Heart right ventricle (tissue), 16 donors: ENCODE results near the gene NPAT. TPM values are rescaled to one million over a fixed set of nuclear protein-coding genes. Genes with fewer than 3 reads are reported as not detected.

Source experiments
- ATAC-seq, 8 donors: fragments of 200-7000 bp; cut with Tn5 transposase; one replicate each; pipeline ENCODE4 v1.9.1; 2020; ENCODE audit warnings: mild to moderate bottlenecking in 8 of 8, moderate library complexity in 8 of 8, moderate number of reproducible peaks in 1 of 8
- DNase-seq, 2 donors: peaks; one replicate each; pipeline ENCODE4 v3.0.0-alpha.2; 2020
- H3K27ac ChIP-seq, 10 donors: fragments of 200-600 bp; sonication (generic) in 2 of 10; one replicate each; pipeline versions ENCODE4 v1.5.0 to v1.8.0; 2020 to 2022; ENCODE audit warnings: mild to moderate bottlenecking in 3 of 10
- H3K27me3 ChIP-seq, 7 donors: fragments of 200-600 bp; one replicate each; pipeline ENCODE4 v1.8.0; 2021 to 2022; ENCODE audit warnings: mild to moderate bottlenecking in 2 of 7
- H3K36me3 ChIP-seq, 9 donors: fragments of 200-600 bp; sonication (generic) in 1 of 9; one replicate each; pipeline versions ENCODE4 v1.5.0 to v1.8.0; 2020 to 2022; ENCODE audit warnings: mild to moderate bottlenecking in 2 of 9
- H3K4me1 ChIP-seq, 9 donors: fragments of 200-600 bp; sonication (generic) in 1 of 9; one replicate each; pipeline versions ENCODE4 v1.5.0 to v1.8.0; 2020 to 2022; ENCODE audit warnings: mild to moderate bottlenecking in 4 of 9
- H3K4me3 ChIP-seq, 10 donors: fragments of 200-600 bp; sonication (generic) in 2 of 10; one replicate each; pipeline versions ENCODE4 v1.5.0 to v1.8.0; 2020 to 2022; ENCODE audit warnings: mild to moderate bottlenecking in 7 of 10, moderate library complexity in 2 of 10
- H3K9me3 ChIP-seq, 11 donors: fragments of 200-600 bp in 10 of 11; sonication (generic) in 2 of 11; one replicate each; pipeline versions ENCODE4 v1.5.0 to v1.8.0; 2013 to 2022; ENCODE audit warnings: mild to moderate bottlenecking in 2 of 11, control low read depth in 1 of 11, moderate library complexity in 1 of 11
- WGBS, 2 donors: extraction: QIAGEN DNeasy Blood & Tissue Kit; methylation state at CpG; one replicate each; pipeline ENCODE4 v1.1.7; 2013; ENCODE audit warnings: inconsistent platforms in 1 of 2; 5-methylcytosine and 5-hydroxymethylcytosine counted together
- intact Hi-C, 10 donors: fragments of 100-400 bp; cut with DNase I; formaldehyde crosslinking; loops; one replicate each; pipeline versions ENCODE4 v1.11.1 to v1.14.2; 2022
- polyA plus RNA-seq, 2 donors: library from polyadenylated mRNA; stranded (reverse); fragments of 200-250 nt; gene quantifications; one replicate each; pipeline ENCODE4 v1.2.3, GENCODE V29; 2013
- total RNA-seq, 10 donors: library from RNA; stranded (reverse); fragmentation: NEBNext Ultra II Directional in 3 of 10; extraction: Animal tissue kit (Norgen Biotek cat#: 25700) in 3 of 10; gene quantifications; one replicate each; pipeline versions ENCODE4 v1.2.1 to v1.2.4, GENCODE V29; 2021 to 2023
- TF ChIP-seq, protein P1 (sequence below), 9 donors: fragments of 200-600 bp; sonication (generic) in 2 of 9; IDR thresholded peaks; one replicate each; pipeline versions ENCODE4 v1.5.0 to v1.8.0; 2021 to 2022; ENCODE audit warnings: antibody characterized with exemption in 9 of 9, mild to moderate bottlenecking in 5 of 9, moderate library complexity in 1 of 9
- donor health status: Arrhythmogenic right ventricular cardiomyopathy.
- donor health status: ischemic (EF 13 %, LVEDD 7.1; RV severe dilation, severe dysfunction).
- donor health status: healthy with polysubstance abuse.
- donor health status: DM: no; HTN: yes; CAD: no.
- donor health status: DM: no; HTN: no; CAD: no.
- donor health status: ischemic (EF 25% LVEDD 6.9; RV normal size, moderate dysfunction).
- donor health status: ischemic (EF 25% LVEDD 5.7; RV mildly dilated, moderate dysfunction).
- donor health status: healthy.
- donor health status: DM: yes; HTN: yes; CAD: no.
- donor health status: Ischemic cardiomyopathy.
- donor health status: ischemic (EF 35%, LVEDD 5.7; RV mildly dilated, moderate dysfunction).
- donor health status: nonischemic (EF 11% LVEDD 7.7; RV severe dilation, severe dysfunction).
- donor health status: DM: yes; HTN: yes; CAD: no.
- donor health status: PGD.
- donor health status: ischemic (EF 29% LVEDD 5.4; RV normal size, mild dysfunction).
- donor health status: nonischemic (EF 23%, LVEDD 6.1; RV moderate dilation, normal function).

Gene NPAT
- total and polyA plus RNA-seq, 12 donors: 1.9 to 11.4 (median 9.3) TPM

DNA sequence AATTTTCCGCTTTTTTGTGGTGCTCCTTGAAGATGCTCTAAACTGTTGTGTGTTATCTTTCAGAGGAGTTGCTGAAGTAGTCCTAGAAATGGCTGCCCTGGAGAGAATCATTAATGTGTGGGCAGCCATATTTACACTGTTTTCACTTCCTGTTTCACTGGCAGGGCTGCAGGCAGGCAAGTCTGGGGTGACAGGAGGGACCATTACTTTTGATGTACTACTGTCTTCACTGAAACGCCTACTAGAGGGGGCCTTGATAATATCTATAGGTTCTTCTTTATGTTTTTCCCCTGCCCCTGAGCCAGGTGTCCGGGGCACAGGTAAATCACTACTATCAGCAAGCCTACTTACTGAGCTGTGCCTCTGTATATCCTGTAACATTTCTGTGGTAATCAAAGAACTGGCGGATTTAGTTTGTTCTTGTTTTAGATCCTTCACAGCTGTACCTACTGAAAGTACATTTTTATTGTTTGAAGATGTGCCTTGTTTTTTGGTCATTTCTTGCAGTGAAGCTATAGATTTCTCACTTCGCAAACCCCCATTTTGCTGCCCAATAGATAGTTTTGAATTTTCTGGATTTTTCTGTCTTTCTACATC is 61.4 kb downstream of the NPAT start:
- no peak overlapping the region for H3K4me3 ChIP-seq
- DNase-seq: no peak
- H3K36me3 ChIP-seq: peaks cover 0 to 100% (median 44%) of the 10 kb centered on the region in 9 donors
- no peaks in the 10 kb centered on the region for H3K4me1 ChIP-seq
- H3K9me3 ChIP-seq: no peaks in the 10 kb centered on the region
- no peak overlapping the region for H3K27ac ChIP-seq
- H3K27me3 ChIP-seq: no peaks in the 10 kb centered on the region
- 91 to 93% methylated on average over 5 of the region's 5 CpGs for WGBS, 2 donors
- TF ChIP-seq, protein P1, sequence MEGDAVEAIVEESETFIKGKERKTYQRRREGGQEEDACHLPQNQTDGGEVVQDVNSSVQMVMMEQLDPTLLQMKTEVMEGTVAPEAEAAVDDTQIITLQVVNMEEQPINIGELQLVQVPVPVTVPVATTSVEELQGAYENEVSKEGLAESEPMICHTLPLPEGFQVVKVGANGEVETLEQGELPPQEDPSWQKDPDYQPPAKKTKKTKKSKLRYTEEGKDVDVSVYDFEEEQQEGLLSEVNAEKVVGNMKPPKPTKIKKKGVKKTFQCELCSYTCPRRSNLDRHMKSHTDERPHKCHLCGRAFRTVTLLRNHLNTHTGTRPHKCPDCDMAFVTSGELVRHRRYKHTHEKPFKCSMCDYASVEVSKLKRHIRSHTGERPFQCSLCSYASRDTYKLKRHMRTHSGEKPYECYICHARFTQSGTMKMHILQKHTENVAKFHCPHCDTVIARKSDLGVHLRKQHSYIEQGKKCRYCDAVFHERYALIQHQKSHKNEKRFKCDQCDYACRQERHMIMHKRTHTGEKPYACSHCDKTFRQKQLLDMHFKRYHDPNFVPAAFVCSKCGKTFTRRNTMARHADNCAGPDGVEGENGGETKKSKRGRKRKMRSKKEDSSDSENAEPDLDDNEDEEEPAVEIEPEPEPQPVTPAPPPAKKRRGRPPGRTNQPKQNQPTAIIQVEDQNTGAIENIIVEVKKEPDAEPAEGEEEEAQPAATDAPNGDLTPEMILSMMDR (IDR thresholded peaks at IDR 0.05): no peak
- ATAC-seq: no peak
- intact Hi-C loops: loop anchor here in 1 of 10 donors (10.0 kb wide), 1 partner anchor 144 kb away; no protein-coding TSS in a partner anchor

DNA sequence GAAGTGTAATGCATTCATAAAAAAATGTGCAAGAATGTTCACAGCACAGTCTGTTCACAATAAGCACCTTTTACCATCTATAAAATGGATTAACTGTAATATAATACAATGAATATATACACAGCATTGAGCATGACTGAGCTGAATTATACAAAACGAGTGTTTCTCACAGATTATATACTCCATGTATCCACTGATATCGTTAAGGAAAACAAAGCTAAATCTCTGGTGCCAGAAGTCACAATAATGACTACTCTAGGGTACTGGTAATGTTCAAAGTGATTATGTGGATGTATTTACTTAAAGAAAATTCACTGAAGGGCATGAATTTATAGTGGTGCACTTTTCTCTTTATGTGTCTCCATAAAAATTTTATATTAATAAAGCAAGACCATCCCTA is 67.8 kb downstream of the NPAT start:
- H3K36me3 ChIP-seq: peaks cover 0 to 100% (median 43%) of the 10 kb centered on the region in 9 donors
- 72 to 79% methylated on average over 2 of the region's 2 CpGs for WGBS, 2 donors

DNA sequence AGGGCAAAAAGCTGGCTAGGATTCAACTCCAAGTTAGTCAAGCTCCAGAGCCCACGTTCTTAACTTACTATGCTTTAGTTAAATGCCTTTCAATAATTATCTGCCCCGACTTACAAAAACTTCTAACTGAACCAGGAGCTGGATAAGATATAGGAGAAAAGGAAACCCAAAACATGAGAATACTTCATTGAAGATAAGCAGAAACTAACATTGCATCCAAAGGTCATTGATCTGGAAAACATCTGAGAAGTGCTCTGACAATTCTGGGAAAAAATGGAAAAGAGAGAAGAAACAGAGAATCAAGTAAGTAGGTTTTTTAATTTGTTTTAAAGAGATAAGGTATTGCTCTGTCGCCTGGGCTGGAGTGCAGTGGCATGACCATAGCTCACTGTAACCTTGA is 73.9 kb downstream of the NPAT start:
- Histone ChIP-seq H3K27me3 (no peaks in the 10 kb centered on the region), H3K4me1 (peaks cover 0 to 4% (median 0%) of the 10 kb centered on the region in 9 donors), H3K4me3 (no peak overlapping the region), H3K36me3 (peaks cover 0 to 100% (median 79%) of the 10 kb centered on the region in 9 donors), H3K27ac (peak overlapping the region in 1 of 10 donors; percentile 1), H3K9me3 (no peaks in the 10 kb centered on the region)
- DNase-seq: no peak
- TF ChIP-seq, protein P1 (IDR thresholded peaks at IDR 0.05): no peak
- intact Hi-C loops: no loop called here
- ATAC-seq: no peak
- 39 to 46% methylated on average over 3 of the region's 3 CpGs for WGBS, 2 donors

More for the DNA sequence above, 67.8 kb downstream of the NPAT start:
- H3K9me3 ChIP-seq: no peaks in the 10 kb centered on the region
- TF ChIP-seq, protein P1 (IDR thresholded peaks at IDR 0.05): no peak
- no peak overlapping the region for H3K4me3 ChIP-seq
- DNase-seq (no peak), ATAC-seq (no peak)
- H3K27me3 ChIP-seq: no peaks in the 10 kb centered on the region
- H3K27ac ChIP-seq: no peak overlapping the region
- H3K4me1 ChIP-seq: no peaks in the 10 kb centered on the region
- intact Hi-C loops: loop anchor here in 2 of 10 donors (10.0 kb wide), 2 partner anchors 60 to 140 kb away; no protein-coding TSS in a partner anchor

DNA sequence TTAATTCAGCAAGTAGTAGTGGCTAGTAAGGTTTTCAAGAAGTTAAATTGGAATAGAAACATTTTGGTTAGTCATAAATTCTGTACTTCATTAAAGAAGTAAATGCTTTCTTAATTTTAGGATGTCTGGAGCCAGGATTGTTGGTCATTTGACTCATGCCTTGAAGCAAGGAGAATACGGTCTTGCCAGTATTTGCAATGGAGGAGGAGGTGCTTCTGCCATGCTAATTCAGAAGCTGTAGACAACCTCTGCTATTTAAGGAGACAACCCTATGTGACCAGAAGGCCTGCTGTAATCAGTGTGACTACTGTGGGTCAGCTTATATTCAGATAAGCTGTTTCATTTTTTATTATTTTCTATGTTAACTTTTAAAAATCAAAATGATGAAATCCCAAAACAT is 75.3 kb downstream of the NPAT start:
- WGBS, 2 donors: 44 to 47% methylated on average over 1 of the region's 1 CpG
- TF ChIP-seq, protein P1 (IDR thresholded peaks at IDR 0.05): no peak
- ATAC-seq (peak in 3 of 8 donors; percentile 58 to 70 (median 68)), DNase-seq (no peak)
- no peaks in the 10 kb centered on the region for H3K9me3 ChIP-seq
- intact Hi-C loops: no loop called here
- no peak overlapping the region for H3K4me3 ChIP-seq
- no peak overlapping the region for H3K27ac ChIP-seq
- H3K27me3 ChIP-seq: no peaks in the 10 kb centered on the region
- peaks cover 0 to 4% (median 0%) of the 10 kb centered on the region in 9 donors for H3K4me1 ChIP-seq
- peaks cover 0 to 100% (median 91%) of the 10 kb centered on the region in 9 donors for H3K36me3 ChIP-seq
